IMR-90 (cell line): Measurements from ENCODE around the gene NPAS2. TPM values are rescaled to one million over a fixed set of nuclear protein-coding genes. Genes with fewer than 3 reads are reported as not detected.
A peak's percentile ranks its signal among the peaks of the same experiment; 100 is the strongest.

Experiments used
- ATAC-seq: fragments of 200-7000 bp; cut with Tn5 transposase; 2 replicates; pipeline ENCODE4 v1.9.1; 2020; ENCODE audit warnings: low read depth, mild to moderate bottlenecking, moderate library complexity
- BruUV-seq: library from RNA; stranded (reverse); fragments of 400-500 nt; replicated peaks from 2 replicates; lab custom pipeline; 2021; lab: Mats Ljungman, UMichigan
- CTCF ChIA-PET: fragments of 300-600 bp; formaldehyde crosslinking; extraction: SDS; loops from one replicate; lab custom pipeline; 2021; ENCODE audit warnings: antibody characterized with exemption; lab: Yijun Ruan, JAX
- POLR2A ChIA-PET: fragments of 300-600 bp; sonication (Branson Sonifier 250); formaldehyde crosslinking; loops from one replicate; lab custom pipeline; 2022; ENCODE audit warnings: antibody characterized with exemption; ENCODE audit not compliant: unreplicated experiment; lab: Charles Lee
- DNase-seq: peaks from one replicate; pipeline ENCODE4 v3.0.0; 2013
- H2AFZ ChIP-seq: replicated peaks from 2 replicates; pipeline ENCODE3; 2013; ENCODE audit warnings: low read length, mild to moderate bottlenecking; ENCODE audit not compliant: poor library complexity
- H2AK5ac ChIP-seq: 2 replicates; pipeline ENCODE4 v1.6.1; 2013; ENCODE audit warnings: low read depth, low read length, inconsistent platforms
- H2AK9ac ChIP-seq: replicated peaks from 2 replicates; pipeline ENCODE3; 2013; ENCODE audit warnings: mild to moderate bottlenecking, low read depth, low read length, moderate library complexity; ENCODE audit not compliant: poor library complexity
- H2BK120ac ChIP-seq: 2 replicates; pipeline ENCODE4 v1.6.1; 2013; ENCODE audit warnings: low read depth, low read length, inconsistent platforms
- H2BK15ac ChIP-seq: 3 replicates; pipeline ENCODE4 v1.6.1; 2013; ENCODE audit warnings: low read depth, low read length, inconsistent platforms
- H2BK20ac ChIP-seq: 2 replicates; pipeline ENCODE4 v1.6.1; 2013; ENCODE audit warnings: low read depth, mild to moderate bottlenecking, inconsistent platforms, low read length, moderate library complexity
- H2BK5ac ChIP-seq: 2 replicates; pipeline ENCODE4 v1.6.1; 2013; ENCODE audit warnings: mild to moderate bottlenecking, low read depth, low read length, inconsistent platforms; ENCODE audit not compliant: poor library complexity, severe bottlenecking
- H3K14ac ChIP-seq: replicated peaks from 2 replicates; pipeline ENCODE4 v1.6.1; 2013; ENCODE audit warnings: low read depth, low read length, inconsistent platforms
- H3K18ac ChIP-seq: 2 replicates; pipeline ENCODE4 v1.6.1; 2013; ENCODE audit warnings: low read depth, low read length, control low read depth
- H3K23ac ChIP-seq: 2 replicates; pipeline ENCODE4 v1.6.1; 2013; ENCODE audit warnings: low read depth, low read length, inconsistent platforms
- H3K27ac ChIP-seq: 2 replicates; pipeline ENCODE4 v1.5.1; 2013; ENCODE audit warnings: mild to moderate bottlenecking, control low read depth, low read length; ENCODE audit not compliant: insufficient read depth
- H3K27me3 ChIP-seq: 2 replicates; pipeline ENCODE4 v1.6.1; 2013; ENCODE audit warnings: low read length; ENCODE audit not compliant: control insufficient read depth, insufficient read depth
- H3K36me3 ChIP-seq: 2 replicates; pipeline ENCODE4 v1.6.1; 2013; ENCODE audit warnings: low read length, mixed read lengths; ENCODE audit not compliant: control insufficient read depth, insufficient read depth
- H3K4ac ChIP-seq: 2 replicates; pipeline ENCODE4 v1.6.1; 2013; ENCODE audit warnings: low read depth, low read length, inconsistent platforms
- H3K4me1 ChIP-seq: 2 replicates; pipeline ENCODE4 v1.6.1; 2013; ENCODE audit warnings: low read length, mixed read lengths; ENCODE audit not compliant: control insufficient read depth, insufficient read depth
- H3K4me2 ChIP-seq: 2 replicates; pipeline ENCODE4 v1.6.1; 2013; ENCODE audit warnings: low read depth, mild to moderate bottlenecking, control low read depth, low read length, moderate library complexity
- H3K4me3 ChIP-seq: 2 replicates; pipeline ENCODE4 v1.5.1; 2013; ENCODE audit warnings: low read depth, mild to moderate bottlenecking, control low read depth, low read length, moderate library complexity; ENCODE audit not compliant: insufficient read depth
- H3K56ac ChIP-seq: 2 replicates; pipeline ENCODE4 v1.6.1; 2013; ENCODE audit warnings: low read length, inconsistent platforms; ENCODE audit not compliant: insufficient read depth; ENCODE audit errors: extremely low read depth
- H3K79me1 ChIP-seq, 2 experiments: 2 replicates each; pipeline ENCODE4 v1.6.1; 2013; ENCODE audit warnings: low read length in 2 of 2, inconsistent platforms in 1 of 2, low read depth in 1 of 2
- H3K9ac ChIP-seq: 2 replicates; pipeline ENCODE4 v1.6.1; 2013; ENCODE audit warnings: low read depth, low read length, control low read depth
- H3K9me1 ChIP-seq: 2 replicates; pipeline ENCODE4 v1.6.1; 2013; ENCODE audit warnings: low read length, inconsistent platforms; ENCODE audit not compliant: insufficient read depth
- H3K9me3 ChIP-seq: 2 replicates; pipeline ENCODE4 v1.6.1; 2013; ENCODE audit warnings: low read length; ENCODE audit not compliant: control insufficient read depth, insufficient read depth
- H4K20me1 ChIP-seq: 2 replicates; pipeline ENCODE4 v1.6.1; 2013; ENCODE audit warnings: low read length, inconsistent platforms; ENCODE audit not compliant: insufficient read depth
- H4K5ac ChIP-seq: 2 replicates; pipeline ENCODE4 v1.6.1; 2013; ENCODE audit warnings: mild to moderate bottlenecking, low read depth, low read length, control low read depth
- H4K8ac ChIP-seq, 2 experiments: 2 replicates each; pipeline ENCODE4 v1.6.1; 2013; ENCODE audit warnings: low read depth in 2 of 2, low read length in 2 of 2, control low read depth in 1 of 2, inconsistent platforms in 1 of 2
- H4K91ac ChIP-seq: 2 replicates; pipeline ENCODE4 v1.6.1; 2013; ENCODE audit warnings: low read depth, low read length, inconsistent platforms; ENCODE audit not compliant: insufficient read depth
- CEBPB ChIP-seq: IDR thresholded peaks from 2 replicates; pipeline ENCODE4 v1.6.1; 2012; ENCODE audit warnings: low read depth, low read length, improper control_type of control experiment
- WGBS, 2 experiments: methylation state at CpG; one replicate each; pipeline versions ENCODE4 v1.1.5 to v1.1.7; 2013; ENCODE audit warnings: missing lambda C conversion rate in 2 of 2; ENCODE audit not compliant: insufficient read length in 1 of 2; ENCODE audit errors: extremely low coverage in 2 of 2; 5-methylcytosine and 5-hydroxymethylcytosine counted together
- dilution Hi-C: fragments of 300-500 bp; cut with HindIII; formaldehyde crosslinking; loops from one replicate; pipeline ENCODE4 v1.14.3; 2018; ENCODE audit warnings: low sequenced_read_pairs; ENCODE audit not compliant: unreplicated experiment
- in situ Hi-C: fragments of 300-500 bp; cut with MboI; formaldehyde crosslinking; loops from 3 replicates; pipeline ENCODE4 v1.14.3; 2019; ENCODE audit warnings: low sequenced_read_pairs, inconsistent platforms, mixed read lengths
- intact Hi-C: fragments of 100-400 bp; cut with micrococcal nuclease; formaldehyde crosslinking; loops from 2 replicates; pipeline ENCODE4 v1.10.0; 2022
- polyA plus RNA-seq, 3 experiments: library from polyadenylated mRNA; depleted of rRNA; stranded (reverse); fragments of >200 nt; gene quantifications; 2 replicates each; pipeline ENCODE4 v1.2.3, GENCODE V29; 2012; ENCODE audit warnings: low replicate concordance in 1 of 3
- total RNA-seq: library from RNA; depleted of rRNA; stranded (reverse); fragments of >200 nt; gene quantifications from 2 replicates; pipeline ENCODE4 v1.2.3, GENCODE V29; 2012
- TF ChIP-seq, protein P1 (sequence below): fragments of 150-350 bp; IDR thresholded peaks from 2 replicates; pipeline ENCODE4 v1.6.1; 2016; ENCODE audit warnings: low read depth, mild to moderate bottlenecking, low read length, moderate library complexity, borderline replicate concordance

Gene NPAS2
- total and polyA plus RNA-seq, 2 of the 4 experiments (the other 2 are of a cell fraction): 5.2 to 14.8 TPM

DNA sequence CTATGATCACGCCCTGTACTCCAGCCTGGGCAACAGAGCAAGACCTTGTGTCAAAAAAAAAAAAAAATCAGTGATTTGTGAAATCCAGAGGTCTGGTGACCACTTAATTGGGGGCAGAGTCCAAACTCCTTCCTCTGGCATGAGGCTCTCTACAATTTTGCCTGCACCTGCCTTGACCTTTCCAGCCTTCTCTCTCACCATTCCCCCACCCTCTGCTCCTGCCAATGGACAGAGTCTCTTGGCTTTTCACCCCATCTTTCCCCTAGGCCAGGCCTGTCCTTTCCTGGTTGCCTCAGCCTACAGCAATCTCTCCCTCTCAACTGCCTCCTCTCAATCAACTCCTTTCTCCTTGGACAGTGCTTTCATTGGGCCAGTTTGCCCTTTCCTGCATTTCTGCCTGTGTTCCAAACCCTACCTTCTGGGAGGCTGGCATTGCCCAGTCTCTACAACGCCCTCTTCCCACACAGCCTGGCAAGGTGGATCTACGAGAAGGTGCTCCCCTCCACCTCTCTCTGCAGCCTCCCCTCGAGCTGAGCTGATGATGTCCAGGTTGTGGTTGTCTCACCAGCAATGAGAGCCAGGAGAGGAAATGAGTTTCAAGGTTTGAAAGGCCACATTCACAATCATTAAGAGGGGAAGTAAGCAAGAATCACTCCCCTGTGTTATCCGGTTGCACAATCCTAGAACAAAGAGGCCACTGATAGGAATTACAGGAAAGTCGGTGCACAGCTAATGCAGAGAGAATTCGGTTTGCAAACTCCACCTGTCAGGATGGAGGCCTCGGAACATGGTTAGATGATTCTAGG, 39.5 kb upstream of the NPAS2 start:
- H2BK20ac ChIP-seq: peak overlapping the region; percentile 54; the same call in 1 of the 2 replicates
- in situ Hi-C loops: no loop called here
- H3K4me2 ChIP-seq: no peak overlapping the region
- H2AK9ac ChIP-seq: no peak overlapping the region
- 57% methylated on average over 2 of the region's 8 CpGs; no CpG with 5 or more reads in 1 of the 2 experiments for WGBS, 2 experiments
- H4K91ac ChIP-seq: peak overlapping the region; percentile 23; the same call in 1 of the 2 replicates
- ChIA-PET CTCF (interaction anchor here (0.6 to 0.8 kb wide), 2 partner anchors 10 to 12 kb away, joined by 3 read pairs; no protein-coding TSS in a partner anchor), POLR2A (no interaction called here)
- H3K4ac ChIP-seq: peak overlapping the region; percentile 76
- H4K20me1 ChIP-seq: no peaks in the 10 kb centered on the region
- H3K36me3 ChIP-seq: no peaks in the 10 kb centered on the region
- peak overlapping the region; percentile 66; the same call in 1 of the 2 replicates for H2BK120ac ChIP-seq
- H3K27me3 ChIP-seq: no peaks in the 10 kb centered on the region
- peaks cover 6% of the 10 kb centered on the region; the same call in 1 of the 2 replicates for H3K4me1 ChIP-seq
- H4K8ac ChIP-seq: peak overlapping the region; percentile 48 to 57; a peak in 3 of 4 replicates
- DNase-seq (peak; percentile 81), ATAC-seq (peak; percentile 68)
- H3K23ac ChIP-seq: no peak overlapping the region
- H2BK5ac ChIP-seq: peak overlapping the region; percentile 39
- peaks cover 5% of the 10 kb centered on the region for H3K9me1 ChIP-seq
- H2BK15ac ChIP-seq: peak overlapping the region; percentile 15; the same call in 1 of the 3 replicates
- peak; percentile 94 for TF ChIP-seq CEBPB
- TF ChIP-seq, protein P1, sequence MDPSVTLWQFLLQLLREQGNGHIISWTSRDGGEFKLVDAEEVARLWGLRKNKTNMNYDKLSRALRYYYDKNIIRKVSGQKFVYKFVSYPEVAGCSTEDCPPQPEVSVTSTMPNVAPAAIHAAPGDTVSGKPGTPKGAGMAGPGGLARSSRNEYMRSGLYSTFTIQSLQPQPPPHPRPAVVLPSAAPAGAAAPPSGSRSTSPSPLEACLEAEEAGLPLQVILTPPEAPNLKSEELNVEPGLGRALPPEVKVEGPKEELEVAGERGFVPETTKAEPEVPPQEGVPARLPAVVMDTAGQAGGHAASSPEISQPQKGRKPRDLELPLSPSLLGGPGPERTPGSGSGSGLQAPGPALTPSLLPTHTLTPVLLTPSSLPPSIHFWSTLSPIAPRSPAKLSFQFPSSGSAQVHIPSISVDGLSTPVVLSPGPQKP: no peak
- dilution Hi-C loops: no loop called here
- no peaks in the 10 kb centered on the region for H3K79me1 ChIP-seq
- no peak overlapping the region for H3K56ac ChIP-seq
- intact Hi-C loops: no loop called here
- H4K5ac ChIP-seq: no peak overlapping the region
- H3K9ac ChIP-seq: no peak overlapping the region
- peak overlapping the region; percentile 64 for H2AFZ ChIP-seq
- H3K27ac ChIP-seq: no peak overlapping the region; the same call in 1 of the 2 replicates
- peak overlapping the region; percentile 54; the same call in 1 of the 2 replicates for H3K14ac ChIP-seq
- no peak overlapping the region for H3K18ac ChIP-seq
- no peak overlapping the region for H3K4me3 ChIP-seq
- peak overlapping the region; percentile 71 for H2AK5ac ChIP-seq
- BruUV-seq: no TSS peak
- no peaks in the 10 kb centered on the region for H3K9me3 ChIP-seq
